22Rv1 (cell line): ENCODE measurements around the gene PTPRE.

Experiments used
- H3K27ac ChIP-seq: fragments of 450-650 bp; 2 replicates; pipeline ENCODE4 v1.5.1; 2017
- ZFX ChIP-seq: fragments of 450-650 bp; IDR thresholded peaks from 2 replicates; pipeline ENCODE4 v1.6.1; 2017; ENCODE audit warnings: antibody characterized with exemption, borderline replicate concordance
- TF ChIP-seq, protein P1 (sequence below): fragments of 450-650 bp; IDR thresholded peaks from 2 replicates; pipeline ENCODE4 v1.5.1; 2017; ENCODE audit warnings: mild to moderate bottlenecking

Gene PTPRE

DNA sequence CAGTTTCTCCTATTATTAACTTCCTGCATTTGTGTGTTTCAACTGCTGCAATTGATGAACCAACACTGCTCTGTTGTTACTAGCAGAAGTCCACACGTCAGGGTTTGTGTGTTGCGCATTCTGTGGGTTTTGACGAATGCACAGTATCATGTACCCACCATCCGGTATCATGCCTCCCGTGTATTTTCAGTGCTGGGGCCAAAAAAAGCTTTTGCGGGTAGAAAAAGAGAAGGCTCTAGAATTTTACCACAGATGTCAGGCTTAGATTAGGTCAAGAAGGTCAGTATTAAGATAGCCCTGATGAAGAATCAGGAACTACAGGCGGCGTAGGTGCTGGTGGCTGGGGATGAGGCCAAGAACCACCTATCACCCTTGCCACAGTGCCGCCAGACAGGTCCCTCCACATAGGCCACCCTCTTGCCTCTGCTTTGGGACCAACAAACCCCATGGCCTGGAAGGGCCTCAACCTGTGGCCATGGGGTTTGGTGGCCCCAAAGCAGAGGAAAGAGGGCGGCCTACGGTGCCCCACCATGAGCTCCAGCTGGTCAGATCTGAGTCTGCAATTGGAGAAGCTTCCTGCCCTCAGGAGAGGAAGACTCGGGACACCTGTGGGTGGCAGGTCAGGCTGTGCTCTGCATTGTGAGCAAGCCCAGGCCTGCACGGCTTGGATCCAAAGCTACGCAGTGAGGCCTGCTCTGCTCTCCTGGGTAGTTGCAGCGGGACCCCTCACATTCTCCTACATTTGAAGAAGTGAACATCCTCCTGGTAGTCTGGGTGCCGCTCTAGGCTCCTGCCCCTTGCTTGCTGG is 147.5 kb downstream of the PTPRE start:
- no peak overlapping the region for H3K27ac ChIP-seq
- TF ChIP-seq ZFX = no peak
- TF ChIP-seq, protein P1, sequence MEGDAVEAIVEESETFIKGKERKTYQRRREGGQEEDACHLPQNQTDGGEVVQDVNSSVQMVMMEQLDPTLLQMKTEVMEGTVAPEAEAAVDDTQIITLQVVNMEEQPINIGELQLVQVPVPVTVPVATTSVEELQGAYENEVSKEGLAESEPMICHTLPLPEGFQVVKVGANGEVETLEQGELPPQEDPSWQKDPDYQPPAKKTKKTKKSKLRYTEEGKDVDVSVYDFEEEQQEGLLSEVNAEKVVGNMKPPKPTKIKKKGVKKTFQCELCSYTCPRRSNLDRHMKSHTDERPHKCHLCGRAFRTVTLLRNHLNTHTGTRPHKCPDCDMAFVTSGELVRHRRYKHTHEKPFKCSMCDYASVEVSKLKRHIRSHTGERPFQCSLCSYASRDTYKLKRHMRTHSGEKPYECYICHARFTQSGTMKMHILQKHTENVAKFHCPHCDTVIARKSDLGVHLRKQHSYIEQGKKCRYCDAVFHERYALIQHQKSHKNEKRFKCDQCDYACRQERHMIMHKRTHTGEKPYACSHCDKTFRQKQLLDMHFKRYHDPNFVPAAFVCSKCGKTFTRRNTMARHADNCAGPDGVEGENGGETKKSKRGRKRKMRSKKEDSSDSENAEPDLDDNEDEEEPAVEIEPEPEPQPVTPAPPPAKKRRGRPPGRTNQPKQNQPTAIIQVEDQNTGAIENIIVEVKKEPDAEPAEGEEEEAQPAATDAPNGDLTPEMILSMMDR = no peak

DNA sequence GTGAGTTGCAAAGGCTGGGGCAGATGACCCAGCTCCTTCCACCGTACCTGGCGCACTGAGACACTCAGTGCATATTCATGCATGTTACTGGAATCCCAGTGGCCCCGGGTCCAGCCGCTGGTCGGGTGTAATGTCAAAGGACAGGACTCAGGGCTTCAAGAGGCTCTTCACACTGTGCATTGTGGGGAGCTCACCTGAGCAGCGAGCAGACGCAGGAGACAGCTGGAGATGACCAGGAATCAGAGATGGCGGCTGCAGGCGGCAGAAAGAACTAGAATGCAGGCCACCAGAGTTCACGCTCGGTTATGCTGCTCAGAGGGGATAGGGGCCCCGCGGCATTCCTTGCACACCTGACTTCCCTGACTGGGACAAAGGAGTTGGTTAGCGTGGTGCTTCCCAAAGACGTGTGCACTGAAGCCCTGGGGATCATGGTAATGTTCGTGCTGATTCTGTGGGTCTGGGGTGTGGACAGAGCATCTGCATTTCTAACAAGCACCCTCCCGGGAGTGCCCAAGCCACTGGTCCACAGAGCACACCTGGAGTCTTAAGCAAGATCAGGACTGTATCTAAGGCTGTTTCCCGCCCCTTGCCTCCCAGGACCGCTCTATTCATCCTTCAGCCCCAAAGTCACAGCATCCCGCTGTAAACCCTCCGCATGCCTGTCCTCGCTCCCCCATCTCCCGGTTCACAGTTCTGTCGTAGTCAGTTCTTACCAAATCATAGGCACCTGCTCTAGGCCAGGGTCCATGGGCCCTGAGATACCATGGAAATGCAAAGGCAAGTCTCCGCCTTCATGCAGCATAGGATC is 148.4 kb downstream of the PTPRE start:
- no peak overlapping the region for H3K27ac ChIP-seq
- TF ChIP-seq ZFX = no peak
- TF ChIP-seq, protein P1 = no peak

DNA sequence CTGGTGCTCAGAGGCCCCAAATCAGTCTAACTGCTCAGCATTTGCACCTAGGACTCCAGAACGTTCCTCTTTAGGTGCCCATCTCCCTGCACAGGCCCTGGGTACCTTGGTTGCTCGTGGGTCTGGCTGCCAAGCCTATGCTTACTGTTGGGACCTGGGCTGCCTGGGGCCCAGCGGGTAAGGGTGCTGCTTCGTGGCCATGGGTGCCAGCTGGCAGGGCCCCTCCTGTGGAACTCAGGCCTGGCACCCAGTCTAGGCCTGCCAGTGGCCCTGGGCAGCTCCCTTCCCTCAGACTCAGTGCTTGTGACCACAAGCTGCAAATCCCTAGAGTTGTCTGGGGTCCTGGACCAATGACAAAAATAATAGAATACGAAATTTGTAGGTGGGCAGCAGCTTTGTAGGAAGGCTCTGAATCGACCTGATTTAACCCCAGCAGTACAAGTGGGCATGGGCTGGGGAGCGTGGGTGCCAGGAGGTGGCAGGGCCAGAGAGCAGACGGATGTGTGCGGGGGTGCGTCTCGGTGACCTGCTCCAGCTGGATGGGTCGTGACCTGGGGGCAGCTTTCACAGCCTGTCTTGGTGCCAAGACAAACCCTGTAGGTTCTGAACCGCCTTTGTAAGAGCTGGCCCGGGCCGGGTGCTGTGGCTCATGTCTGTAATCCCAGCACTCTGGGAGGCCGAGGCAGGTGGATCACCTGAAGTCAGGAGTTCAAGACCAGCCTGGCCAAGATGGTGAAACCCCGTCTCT is 149.6 kb downstream of the PTPRE start:
- no peak overlapping the region for H3K27ac ChIP-seq
- no peak for TF ChIP-seq ZFX
- TF ChIP-seq, protein P1 = no peak

DNA sequence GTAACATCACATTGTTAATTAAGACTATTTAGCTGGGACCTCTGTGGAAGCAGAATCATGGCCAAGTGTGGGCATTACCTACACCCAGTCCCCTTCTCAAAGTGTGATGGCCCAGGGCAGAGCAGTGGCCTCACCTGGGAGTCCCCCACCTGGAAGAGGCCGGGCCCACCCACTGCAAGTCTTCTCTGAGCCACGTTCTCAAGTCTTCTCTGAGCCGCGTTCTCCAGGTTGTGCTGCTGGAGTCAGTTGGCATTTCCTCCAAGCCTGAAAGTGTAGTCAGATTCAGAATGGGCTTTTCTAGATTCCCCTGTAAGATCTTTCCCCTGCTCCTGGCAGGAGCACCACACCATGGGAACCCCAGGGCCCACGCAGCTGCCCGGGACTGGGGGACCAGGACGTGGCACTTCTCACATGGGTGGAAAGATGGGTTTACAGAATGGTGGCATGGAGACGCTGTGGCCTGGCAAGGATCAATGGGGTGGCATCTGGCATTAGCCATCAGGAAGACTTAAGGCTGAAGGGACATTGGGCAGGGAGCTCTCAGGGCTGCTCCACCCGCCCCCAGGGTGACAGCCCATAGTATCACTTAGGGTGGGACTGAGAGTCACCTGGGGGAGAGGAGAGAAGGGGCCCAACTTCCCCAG is 151.3 kb downstream of the PTPRE start:
- no peak overlapping the region for H3K27ac ChIP-seq
- TF ChIP-seq ZFX = no peak
- TF ChIP-seq, protein P1 = no peak

DNA sequence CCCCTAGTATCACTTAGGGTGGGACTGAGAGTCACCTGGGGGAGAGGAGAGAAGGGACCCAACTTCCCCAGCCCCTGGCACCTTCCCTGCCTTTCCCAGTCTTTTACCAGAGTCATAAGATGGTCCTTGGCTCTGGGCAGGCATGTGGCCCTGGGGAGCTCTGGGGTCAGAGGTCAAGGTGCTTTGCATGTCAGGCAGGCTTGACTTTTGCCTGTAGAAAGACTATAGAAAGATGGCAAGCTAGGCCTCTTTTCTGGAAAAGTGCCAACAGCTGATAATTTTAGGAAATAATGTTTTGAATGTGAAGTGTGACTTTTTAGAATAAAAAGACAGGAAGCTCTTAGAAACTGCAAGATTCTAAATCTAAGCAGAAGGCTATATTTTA is 151.8 kb downstream of the PTPRE start:
- no peak overlapping the region for H3K27ac ChIP-seq

DNA sequence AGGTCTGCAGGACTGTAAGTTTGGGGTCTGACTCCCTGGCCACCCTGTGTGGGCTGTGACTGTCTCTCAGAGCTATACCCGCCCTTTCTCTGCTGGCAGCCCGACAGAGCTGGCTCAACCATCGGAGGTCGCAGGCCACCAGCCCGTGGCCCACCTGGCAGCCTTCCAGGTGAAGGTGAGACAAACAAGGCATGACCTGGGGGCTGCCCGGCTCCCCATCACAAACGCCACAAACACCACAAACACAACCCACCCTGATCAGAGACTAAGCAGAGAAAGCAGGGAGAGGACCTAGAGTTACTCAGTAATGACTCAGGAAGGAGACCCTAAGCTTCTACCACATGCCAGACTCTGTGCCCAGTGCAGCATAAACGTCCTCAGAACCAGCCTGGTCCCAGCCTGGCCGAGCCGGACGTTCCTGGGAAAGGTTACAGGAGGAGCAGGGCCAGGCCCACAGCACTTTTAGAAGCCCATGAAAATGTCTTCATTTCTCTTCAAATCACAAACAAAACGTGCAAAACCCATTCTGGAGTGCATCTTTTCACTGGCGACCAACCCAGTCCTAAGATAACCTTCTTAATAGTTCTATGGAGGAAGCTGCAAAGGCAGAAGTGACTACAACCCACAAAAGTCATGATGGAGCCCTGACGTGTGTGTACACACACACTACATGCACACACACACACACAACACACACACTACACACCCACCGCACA is 152.5 kb downstream of the PTPRE start:
- no peak overlapping the region for H3K27ac ChIP-seq
- TF ChIP-seq, protein P1 = no peak
- TF ChIP-seq ZFX = no peak

More for the DNA sequence above, 151.8 kb downstream of the PTPRE start:
- no peak for TF ChIP-seq ZFX
- TF ChIP-seq, protein P1 = no peak
